Suprapubic skin (tissue), 4 donors: ENCODE measurements around the gene SPAG16. TPM values are rescaled to one million over a fixed set of nuclear protein-coding genes. Genes with fewer than 3 reads are reported as not detected.

Experiments used
- DNase-seq, 2 donors: peaks; one replicate each; pipeline ENCODE4 v3.0.0-alpha.2; 2019; ENCODE audit warnings: low spot score in 2 of 2
- H3K27ac ChIP-seq: fragments of 200-600 bp; sonication (generic); one replicate; pipeline ENCODE4 v1.5.1; 2019
- H3K27me3 ChIP-seq: fragments of 200-600 bp; sonication (generic); one replicate; pipeline ENCODE4 v1.5.1; 2019
- H3K36me3 ChIP-seq: fragments of 200-600 bp; sonication (generic); one replicate; pipeline ENCODE4 v1.5.1; 2019
- H3K4me1 ChIP-seq: fragments of 200-600 bp; sonication (generic); one replicate; pipeline ENCODE4 v1.5.1; 2019
- H3K4me3 ChIP-seq: fragments of 200-600 bp; sonication (generic); one replicate; pipeline ENCODE4 v1.5.1; 2019; ENCODE audit warnings: mild to moderate bottlenecking
- H3K9me3 ChIP-seq: fragments of 200-600 bp; sonication (generic); one replicate; pipeline ENCODE4 v1.5.1; 2019
- CTCF ChIP-seq, 2 donors: fragments of 200-600 bp in 1 of 2; fragments of 450-650 bp in 1 of 2; sonication (generic) in 1 of 2; IDR thresholded peaks; one replicate each; pipeline ENCODE4 v1.5.1; 2016 to 2019; ENCODE audit warnings: antibody characterized with exemption in 2 of 2, mild to moderate bottlenecking in 1 of 2, moderate library complexity in 1 of 2
- EP300 ChIP-seq: sonication (generic); formaldehyde crosslinking; IDR thresholded peaks from one replicate; pipeline ENCODE4 v1.6.1; 2017; ENCODE audit warnings: antibody characterized with exemption
- POLR2A ChIP-seq, 2 donors: fragments of 450-650 bp; IDR thresholded peaks; one replicate each; pipeline ENCODE4 v1.6.1; 2017; ENCODE audit warnings: antibody characterized with exemption in 2 of 2, mild to moderate bottlenecking in 2 of 2, moderate library complexity in 2 of 2
- POLR2AphosphoS5 ChIP-seq, 3 donors: sonication (generic); formaldehyde crosslinking; IDR thresholded peaks; one replicate each; pipeline ENCODE4 v1.6.1; 2017; ENCODE audit warnings: antibody characterized with exemption in 3 of 3
- WGBS: methylation state at CpG from one replicate; pipeline ENCODE4 v1.1.5; 2018; 5-methylcytosine and 5-hydroxymethylcytosine counted together
- total RNA-seq, 4 donors: library from RNA; depleted of rRNA; stranded (reverse); fragments of >200 nt; gene quantifications; one replicate each; pipeline ENCODE4 v1.1.0, GENCODE V29; 2016

Gene SPAG16
- total RNA-seq, 4 donors from 2014 or later, result 17.5 to 31.4 (median 22.0) TPM

- 12% methylated on average over 1 of the region's 1 CpG for WGBS
- no peaks in the 10 kb centered on the region for H3K27me3 ChIP-seq
- no peak overlapping the region for H3K4me3 ChIP-seq
- no peaks in the 10 kb centered on the region for H3K9me3 ChIP-seq
- H3K36me3 ChIP-seq, result no peaks in the 10 kb centered on the region
- no peaks in the 10 kb centered on the region for H3K4me1 ChIP-seq
- H3K27ac ChIP-seq, result no peak overlapping the region
- TF ChIP-seq POLR2A (IDR thresholded peaks at IDR 0.05) (no peak), CTCF (IDR thresholded peaks at IDR 0.05) (no peak), POLR2AphosphoS5 (IDR thresholded peaks at IDR 0.05) (no peak), EP300 (no peak)
- DNase-seq, result no peak
Observed at GRCh38 chr2:213846856-213847255, 562.6 kb downstream of the SPAG16 start.

GRCh38 chr2:213847316-213847715, 563.1 kb downstream of the SPAG16 start:
- Histone ChIP-seq H3K36me3 (no peaks in the 10 kb centered on the region), H3K4me3 (no peak overlapping the region), H3K27me3 (no peaks in the 10 kb centered on the region), H3K9me3 (no peaks in the 10 kb centered on the region), H3K27ac (no peak overlapping the region), H3K4me1 (no peaks in the 10 kb centered on the region)
- DNase-seq, result no peak
- WGBS, result 88% methylated on average over 3 of the region's 3 CpGs
- TF ChIP-seq EP300, result no peak

- Histone ChIP-seq H3K4me3 (no peak overlapping the region), H3K9me3 (no peaks in the 10 kb centered on the region), H3K36me3 (no peaks in the 10 kb centered on the region), H3K4me1 (no peaks in the 10 kb centered on the region), H3K27ac (no peak overlapping the region), H3K27me3 (no peaks in the 10 kb centered on the region)
- TF ChIP-seq EP300, result no peak
- TF ChIP-seq POLR2AphosphoS5 (IDR thresholded peaks at IDR 0.05), result no peak
- TF ChIP-seq POLR2A (IDR thresholded peaks at IDR 0.05), result no peak
- no peak for TF ChIP-seq CTCF (IDR thresholded peaks at IDR 0.05)
- DNase-seq, result no peak
- 55% methylated on average over 4 of the region's 4 CpGs for WGBS
Observed at GRCh38 chr2:213848631-213849030, 564.4 kb downstream of the SPAG16 start.

GRCh38 chr2:213861638-213862037, 577.4 kb downstream of the SPAG16 start:
- Histone ChIP-seq H3K36me3 (no peaks in the 10 kb centered on the region), H3K27me3 (no peaks in the 10 kb centered on the region), H3K4me3 (no peak overlapping the region), H3K9me3 (no peaks in the 10 kb centered on the region), H3K4me1 (no peaks in the 10 kb centered on the region), H3K27ac (no peak overlapping the region)
- TF ChIP-seq POLR2A (IDR thresholded peaks at IDR 0.05) (no peak), POLR2AphosphoS5 (IDR thresholded peaks at IDR 0.05) (no peak), CTCF (IDR thresholded peaks at IDR 0.05) (no peak), EP300 (no peak)
- DNase-seq, result no peak

GRCh38 chr2:213862407-213863076, 578.3 kb downstream of the SPAG16 start:
- WGBS, result 82% methylated on average over 7 of the region's 7 CpGs
- H3K36me3 ChIP-seq, result no peaks in the 10 kb centered on the region
- no peaks in the 10 kb centered on the region for H3K27me3 ChIP-seq
- no peaks in the 10 kb centered on the region for H3K4me1 ChIP-seq
- H3K27ac ChIP-seq, result no peak overlapping the region
- H3K4me3 ChIP-seq, result no peak overlapping the region
- H3K9me3 ChIP-seq, result no peaks in the 10 kb centered on the region
- DNase-seq, result no peak
- no peak for TF ChIP-seq CTCF (IDR thresholded peaks at IDR 0.05)
- TF ChIP-seq EP300, result no peak
- TF ChIP-seq POLR2AphosphoS5 (IDR thresholded peaks at IDR 0.05), result no peak
- TF ChIP-seq POLR2A (IDR thresholded peaks at IDR 0.05), result no peak

- no peak overlapping the region for H3K4me3 ChIP-seq
- no peaks in the 10 kb centered on the region for H3K27me3 ChIP-seq
- no peaks in the 10 kb centered on the region for H3K9me3 ChIP-seq
- no peak for DNase-seq
- 86% methylated on average over 3 of the region's 3 CpGs for WGBS
- H3K4me1 ChIP-seq, result no peaks in the 10 kb centered on the region
- TF ChIP-seq POLR2A (IDR thresholded peaks at IDR 0.05) (no peak), POLR2AphosphoS5 (IDR thresholded peaks at IDR 0.05) (no peak), CTCF (IDR thresholded peaks at IDR 0.05) (no peak)
- no peaks in the 10 kb centered on the region for H3K36me3 ChIP-seq
- no peak overlapping the region for H3K27ac ChIP-seq
Observed at GRCh38 chr2:213863541-213863940, 579.3 kb downstream of the SPAG16 start.
